Measurements from ENCODE around the gene ARHGAP18.

Gene ARHGAP18

GRCh38 chr6:129683601-129684322 is 26.2 kb downstream of the ARHGAP18 start:
- peak; percentile 76 for DNase-seq (ENCODE audit: low spot score)
- TF ChIP-seq CTCF (IDR thresholded peaks at IDR 0.05; ENCODE audit: extremely low read depth, missing control alignments): no peak

DNA sequence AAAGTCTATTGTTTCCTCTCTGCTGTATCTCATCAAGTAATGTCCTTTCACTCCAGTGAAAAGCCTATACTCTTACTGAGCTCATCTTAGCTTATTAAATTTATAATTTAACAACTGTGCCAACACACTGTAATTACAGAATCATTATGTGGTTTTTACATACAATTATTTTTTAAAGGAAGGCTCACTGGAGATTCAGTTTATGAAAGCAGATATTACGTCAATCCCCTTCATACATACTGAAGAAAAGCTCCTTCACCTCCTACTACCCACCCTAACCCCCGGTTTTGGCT is 28.1 kb downstream of the ARHGAP18 start:
- no peak for DNase-seq (ENCODE audit: low spot score)
- no peak for TF ChIP-seq CTCF (IDR thresholded peaks at IDR 0.05; ENCODE audit: extremely low read depth, missing control alignments)

GRCh38 chr6:129680633-129681032 is 29.3 kb downstream of the ARHGAP18 start:
- TF ChIP-seq CTCF (IDR thresholded peaks at IDR 0.05; ENCODE audit: extremely low read depth, missing control alignments): no peak
- DNase-seq (ENCODE audit: low spot score): no peak

GRCh38 chr6:129679758-129680157 is 30.2 kb downstream of the ARHGAP18 start:
- no peak for DNase-seq (ENCODE audit: low spot score)
- no peak for TF ChIP-seq CTCF (IDR thresholded peaks at IDR 0.05; ENCODE audit: extremely low read depth, missing control alignments)

- no peak for TF ChIP-seq CTCF (IDR thresholded peaks at IDR 0.05; ENCODE audit: extremely low read depth, missing control alignments)
- DNase-seq (ENCODE audit: low spot score): no peak
Observed at GRCh38 chr6:129679275-129679674, 30.7 kb downstream of the ARHGAP18 start.

- no peak for DNase-seq (ENCODE audit: low spot score)
- TF ChIP-seq CTCF (IDR thresholded peaks at IDR 0.05; ENCODE audit: extremely low read depth, missing control alignments): no peak
Observed at GRCh38 chr6:129678463-129678862, 31.5 kb downstream of the ARHGAP18 start.

- TF ChIP-seq CTCF (IDR thresholded peaks at IDR 0.05; ENCODE audit: extremely low read depth, missing control alignments): no peak
- DNase-seq (ENCODE audit: low spot score): no peak
Observed at GRCh38 chr6:129677620-129678325, 32.2 kb downstream of the ARHGAP18 start.
